ENCODE data around the gene LIME1.
A peak's percentile ranks its signal among the peaks of the same experiment; 100 is the strongest.

The LIME1 gene

DNA sequence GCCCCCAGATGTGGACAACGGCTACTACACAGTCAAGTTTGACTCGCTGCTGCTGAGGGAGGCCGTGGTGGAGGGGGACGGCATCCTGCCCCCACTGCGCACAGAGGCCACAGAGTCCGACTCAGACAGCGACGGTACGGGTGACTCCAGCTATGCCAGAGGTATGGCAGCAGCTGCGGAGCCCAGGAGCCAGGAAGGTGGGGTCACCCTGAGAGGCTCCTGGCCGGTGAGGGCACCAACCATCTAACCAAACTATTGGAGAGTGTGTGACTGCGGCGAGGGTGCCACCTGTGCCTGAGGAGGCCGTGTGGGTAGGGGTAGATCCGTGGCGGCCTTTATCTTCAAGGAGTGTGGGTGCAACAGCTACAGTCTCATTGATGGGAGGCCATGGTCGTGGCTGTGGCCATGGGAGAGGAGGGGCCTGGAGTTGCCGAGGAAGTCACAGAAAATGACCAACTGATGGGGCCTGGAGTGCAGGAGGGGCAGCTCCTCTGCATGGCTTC is 2.8 kb upstream of the LIME1 start:
- Histone ChIP-seq H3K4me1 (ENCODE audit: control insufficient read depth in 2 of 2, insufficient read depth in 2 of 2, low read length in 2 of 2) (peaks cover 23 to 27% of the 10 kb centered on the region in 2 donors), H3K27ac (ENCODE audit: low read depth in 2 of 2, low read length in 2 of 2) (no peak overlapping the region), H3K36me3 (ENCODE audit: control insufficient read depth in 2 of 2, insufficient read depth in 2 of 2, low read length in 2 of 2) (peaks cover 22% of the 10 kb centered on the region in 2 donors), H3K9ac (ENCODE audit: low read depth in 1 of 2, low read length in 2 of 2) (no peak overlapping the region), H3K4me3 (ENCODE audit: low read length in 2 of 2) (no peak overlapping the region), H3K27me3 (ENCODE audit: control insufficient read depth in 2 of 2, insufficient read depth in 2 of 2, low read length in 2 of 2) (no peaks in the 10 kb centered on the region), H3K9me3 (ENCODE audit: control insufficient read depth in 2 of 2, low read length in 2 of 2) (no peaks in the 10 kb centered on the region)

DNA sequence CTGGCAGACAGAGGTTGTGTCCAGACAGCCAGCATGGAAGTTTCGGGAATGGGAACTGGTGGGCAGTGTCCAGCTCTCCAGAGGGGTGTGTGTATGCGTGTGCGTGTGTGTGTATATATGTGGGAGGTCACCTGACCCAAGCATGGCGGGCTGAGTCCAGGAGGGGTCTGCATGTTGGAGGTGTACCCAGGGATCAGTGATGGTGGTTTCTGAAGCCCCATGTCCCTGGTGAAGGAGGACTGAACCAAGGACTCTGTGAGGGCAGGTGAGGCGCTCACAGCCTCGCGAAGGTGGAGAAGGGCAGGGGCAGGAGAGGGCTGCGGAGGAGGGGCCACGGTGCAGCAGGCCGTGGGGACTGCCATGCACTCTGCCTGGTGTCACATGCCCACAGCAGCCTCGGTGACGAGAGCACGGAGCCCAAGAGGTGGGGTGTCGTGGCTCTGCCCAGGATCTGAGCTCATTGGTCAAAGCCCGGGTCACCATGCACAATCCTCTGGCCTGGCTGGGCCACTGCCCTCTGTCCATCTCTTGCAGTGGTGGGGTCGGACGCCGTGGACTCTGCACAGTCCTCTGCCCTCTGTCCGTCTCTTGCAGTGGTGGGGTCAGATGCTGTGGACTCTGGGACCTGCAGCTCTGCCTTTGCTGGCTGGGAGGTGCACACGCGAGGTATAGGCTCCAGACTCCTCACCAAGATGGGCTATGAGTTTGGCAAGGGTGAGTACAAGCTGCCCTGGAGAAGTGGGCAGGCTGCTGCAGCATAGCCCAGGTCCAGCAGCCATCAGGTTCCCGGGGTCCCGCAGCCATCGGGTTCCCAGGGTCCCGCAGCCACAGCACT is 2.1 kb upstream of the LIME1 start:
- H3K27ac ChIP-seq (ENCODE audit: low read depth in 2 of 2, low read length in 2 of 2) = no peak overlapping the region
- H3K36me3 ChIP-seq (ENCODE audit: control insufficient read depth in 2 of 2, insufficient read depth in 2 of 2, low read length in 2 of 2) = peaks cover 22% of the 10 kb centered on the region in 2 donors
- no peak overlapping the region for H3K4me3 ChIP-seq (ENCODE audit: low read length in 2 of 2)
- no peaks in the 10 kb centered on the region for H3K9me3 ChIP-seq (ENCODE audit: control insufficient read depth in 2 of 2, low read length in 2 of 2)
- no peak overlapping the region for H3K9ac ChIP-seq (ENCODE audit: low read depth in 1 of 2, low read length in 2 of 2)
- no peaks in the 10 kb centered on the region for H3K27me3 ChIP-seq (ENCODE audit: control insufficient read depth in 2 of 2, insufficient read depth in 2 of 2, low read length in 2 of 2)
- peaks cover 24 to 31% of the 10 kb centered on the region in 2 donors for H3K4me1 ChIP-seq (ENCODE audit: control insufficient read depth in 2 of 2, insufficient read depth in 2 of 2, low read length in 2 of 2)

DNA sequence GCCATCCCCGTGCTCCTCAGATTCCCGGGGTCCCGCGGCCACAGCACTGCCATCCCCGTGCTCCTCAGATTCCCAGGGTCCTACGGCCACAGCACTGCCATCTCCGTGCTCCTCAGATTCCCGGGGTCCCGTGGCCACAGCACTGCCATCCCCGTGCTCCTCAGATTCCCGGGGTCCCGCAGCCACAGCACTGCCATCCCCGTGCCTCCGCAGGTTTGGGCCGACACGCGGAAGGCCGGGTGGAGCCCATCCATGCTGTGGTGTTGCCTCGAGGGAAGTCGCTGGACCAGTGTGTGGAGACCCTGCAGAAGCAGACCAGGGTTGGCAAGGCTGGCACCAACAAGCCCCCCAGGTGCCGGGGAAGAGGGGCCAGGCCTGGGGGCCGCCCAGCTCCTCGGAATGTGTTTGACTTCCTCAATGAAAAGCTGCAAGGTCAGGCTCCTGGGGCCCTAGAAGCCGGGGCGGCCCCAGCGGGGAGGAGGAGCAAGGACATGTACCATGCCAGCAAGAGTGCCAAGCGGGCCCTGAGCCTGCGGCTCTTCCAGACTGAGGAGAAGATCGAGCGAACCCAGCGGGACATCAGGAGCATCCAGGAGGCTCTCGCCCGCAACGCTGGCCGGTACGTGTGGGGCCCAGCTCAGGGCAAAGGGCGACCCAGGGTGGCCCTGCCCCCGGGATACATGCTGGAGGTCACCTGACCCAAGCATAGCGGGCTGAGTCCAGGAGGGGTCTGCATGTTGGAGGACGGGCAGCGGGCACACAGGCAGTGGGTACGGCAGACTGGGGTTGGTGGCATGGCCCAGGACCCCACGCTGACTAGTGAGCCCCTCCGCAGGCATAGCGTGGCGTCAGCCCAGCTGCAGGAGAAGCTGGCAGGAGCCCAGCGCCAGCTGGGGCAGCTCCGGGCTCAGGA is 1.3 kb upstream of the LIME1 start:
- H3K4me3 ChIP-seq (ENCODE audit: low read length in 2 of 2) = no peak overlapping the region
- H3K27me3 ChIP-seq (ENCODE audit: control insufficient read depth in 2 of 2, insufficient read depth in 2 of 2, low read length in 2 of 2) = no peaks in the 10 kb centered on the region
- no peaks in the 10 kb centered on the region for H3K9me3 ChIP-seq (ENCODE audit: control insufficient read depth in 2 of 2, low read length in 2 of 2)
- no peak overlapping the region for H3K9ac ChIP-seq (ENCODE audit: low read depth in 1 of 2, low read length in 2 of 2)
- H3K4me1 ChIP-seq (ENCODE audit: control insufficient read depth in 2 of 2, insufficient read depth in 2 of 2, low read length in 2 of 2) = peaks cover 24 to 31% of the 10 kb centered on the region in 2 donors
- H3K27ac ChIP-seq (ENCODE audit: low read depth in 2 of 2, low read length in 2 of 2) = peak overlapping the region in 1 of 2 donors; percentile 71
- H3K36me3 ChIP-seq (ENCODE audit: control insufficient read depth in 2 of 2, insufficient read depth in 2 of 2, low read length in 2 of 2) = peaks cover 18 to 22% of the 10 kb centered on the region in 2 donors

DNA sequence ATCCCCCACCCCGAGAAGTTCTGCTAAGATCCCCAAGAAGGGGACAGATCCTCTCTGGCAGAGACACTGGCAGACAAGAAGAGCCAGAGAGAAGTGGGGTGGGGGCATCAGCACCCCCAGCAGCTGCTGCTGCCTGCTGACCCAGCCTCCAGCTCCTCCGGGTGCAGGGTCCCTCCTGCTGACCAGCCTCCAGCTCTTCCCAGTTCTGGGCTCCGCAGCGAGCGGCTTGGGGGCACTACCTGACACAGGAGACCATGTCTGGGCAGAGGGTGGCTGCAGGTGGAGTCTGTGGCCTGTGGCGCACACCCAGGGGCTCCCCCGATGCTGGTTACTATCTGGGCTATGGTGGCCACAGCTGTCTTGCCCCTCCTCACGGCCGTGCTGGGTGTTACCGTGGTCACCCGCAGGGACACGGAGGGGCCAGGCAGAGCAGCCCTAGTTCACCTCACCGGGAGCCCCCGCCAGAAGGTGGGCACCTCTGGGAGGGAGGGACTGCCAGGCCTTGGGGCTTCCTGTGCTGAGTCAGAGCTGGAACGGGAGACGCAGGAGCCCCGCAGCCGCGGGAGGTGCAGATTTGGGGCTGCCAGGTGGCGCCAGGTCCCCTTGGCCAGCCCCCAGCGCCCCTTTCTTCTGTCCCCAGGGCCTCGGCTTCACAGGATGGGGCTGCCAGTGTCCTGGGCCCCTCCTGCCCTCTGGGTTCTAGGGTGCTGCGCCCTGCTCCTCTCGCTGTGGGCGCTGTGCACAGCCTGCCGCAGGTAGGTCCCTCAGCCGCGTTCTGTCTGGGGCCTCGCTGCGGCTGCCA is 630 bp downstream of the LIME1 start:
- H3K27me3 ChIP-seq (ENCODE audit: control insufficient read depth in 2 of 2, insufficient read depth in 2 of 2, low read length in 2 of 2) = no peaks in the 10 kb centered on the region
- peaks cover 17% of the 10 kb centered on the region in 2 donors for H3K36me3 ChIP-seq (ENCODE audit: control insufficient read depth in 2 of 2, insufficient read depth in 2 of 2, low read length in 2 of 2)
- H3K27ac ChIP-seq (ENCODE audit: low read depth in 2 of 2, low read length in 2 of 2) = peak overlapping the region; percentile 26 to 71
- peaks cover 37 to 39% of the 10 kb centered on the region in 2 donors for H3K4me1 ChIP-seq (ENCODE audit: control insufficient read depth in 2 of 2, insufficient read depth in 2 of 2, low read length in 2 of 2)
- no peaks in the 10 kb centered on the region for H3K9me3 ChIP-seq (ENCODE audit: control insufficient read depth in 2 of 2, low read length in 2 of 2)
- H3K9ac ChIP-seq (ENCODE audit: low read depth in 1 of 2, low read length in 2 of 2) = peak overlapping the region; percentile 41 to 68
- H3K4me3 ChIP-seq (ENCODE audit: low read length in 2 of 2) = peak overlapping the region; percentile 54 to 67

DNA sequence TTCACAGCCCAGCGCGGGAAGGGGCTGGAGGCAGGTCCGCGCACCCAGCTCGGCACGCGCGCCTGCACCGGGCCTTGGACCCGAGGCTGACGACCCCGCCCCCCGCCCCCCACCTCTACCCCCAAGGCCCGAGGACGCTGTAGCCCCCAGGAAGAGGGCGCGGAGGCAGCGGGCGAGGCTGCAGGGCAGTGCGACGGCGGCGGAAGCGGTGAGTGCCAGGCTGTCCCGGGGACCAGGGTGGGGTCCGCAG is 1.2 kb downstream of the LIME1 start:
- peaks cover 17% of the 10 kb centered on the region in 2 donors for H3K36me3 ChIP-seq (ENCODE audit: control insufficient read depth in 2 of 2, insufficient read depth in 2 of 2, low read length in 2 of 2)
- peak overlapping the region; percentile 54 to 67 for H3K4me3 ChIP-seq (ENCODE audit: low read length in 2 of 2)
- H3K4me1 ChIP-seq (ENCODE audit: control insufficient read depth in 2 of 2, insufficient read depth in 2 of 2, low read length in 2 of 2) = peaks cover 37 to 39% of the 10 kb centered on the region in 2 donors
- H3K9me3 ChIP-seq (ENCODE audit: control insufficient read depth in 2 of 2, low read length in 2 of 2) = no peaks in the 10 kb centered on the region
- H3K9ac ChIP-seq (ENCODE audit: low read depth in 1 of 2, low read length in 2 of 2) = no peak overlapping the region
- H3K27me3 ChIP-seq (ENCODE audit: control insufficient read depth in 2 of 2, insufficient read depth in 2 of 2, low read length in 2 of 2) = no peaks in the 10 kb centered on the region
- H3K27ac ChIP-seq (ENCODE audit: low read depth in 2 of 2, low read length in 2 of 2) = peak overlapping the region in 1 of 2 donors; percentile 71

DNA sequence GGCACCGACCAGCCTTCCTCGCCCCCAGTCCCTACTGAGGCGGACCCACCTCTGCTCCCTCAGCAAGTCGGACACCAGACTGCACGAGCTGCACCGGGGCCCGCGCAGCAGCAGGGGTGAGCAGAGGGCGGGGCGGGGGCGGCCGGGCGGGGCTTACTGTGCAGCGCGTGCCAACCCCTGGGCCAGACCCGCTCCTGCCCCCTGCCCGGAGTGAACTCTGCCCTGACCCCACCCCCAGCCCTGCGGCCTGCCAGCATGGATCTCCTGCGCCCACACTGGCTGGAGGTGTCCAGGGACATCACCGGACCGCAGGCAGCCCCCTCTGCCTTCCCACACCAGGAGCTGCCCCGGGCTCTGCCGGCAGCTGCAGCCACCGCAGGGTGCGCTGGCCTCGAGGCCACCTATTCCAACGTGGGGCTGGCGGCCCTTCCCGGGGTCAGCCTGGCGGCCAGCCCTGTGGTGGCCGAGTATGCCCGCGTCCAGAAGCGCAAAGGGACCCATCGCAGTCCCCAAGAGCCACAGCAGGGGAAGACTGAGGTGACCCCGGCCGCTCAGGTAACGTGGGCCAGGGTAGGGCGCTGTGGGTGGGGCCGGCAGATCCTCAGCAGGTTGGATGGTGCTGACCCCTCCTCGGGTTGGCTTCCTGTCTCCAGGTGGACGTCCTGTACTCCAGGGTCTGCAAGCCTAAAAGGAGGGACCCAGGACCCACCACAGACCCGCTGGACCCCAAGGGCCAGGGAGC is 1.7 kb downstream of the LIME1 start:
- Histone ChIP-seq H3K4me1 (ENCODE audit: control insufficient read depth in 2 of 2, insufficient read depth in 2 of 2, low read length in 2 of 2) (peaks cover 37 to 39% of the 10 kb centered on the region in 2 donors), H3K27ac (ENCODE audit: low read depth in 2 of 2, low read length in 2 of 2) (peak overlapping the region in 1 of 2 donors; percentile 80), H3K9ac (ENCODE audit: low read depth in 1 of 2, low read length in 2 of 2) (peak overlapping the region in 1 of 2 donors; percentile 64), H3K9me3 (ENCODE audit: control insufficient read depth in 2 of 2, low read length in 2 of 2) (no peaks in the 10 kb centered on the region), H3K27me3 (ENCODE audit: control insufficient read depth in 2 of 2, insufficient read depth in 2 of 2, low read length in 2 of 2) (no peaks in the 10 kb centered on the region), H3K36me3 (ENCODE audit: control insufficient read depth in 2 of 2, insufficient read depth in 2 of 2, low read length in 2 of 2) (peaks cover 13 to 17% of the 10 kb centered on the region in 2 donors), H3K4me3 (ENCODE audit: low read length in 2 of 2) (peak overlapping the region; percentile 56 to 67)

DNA sequence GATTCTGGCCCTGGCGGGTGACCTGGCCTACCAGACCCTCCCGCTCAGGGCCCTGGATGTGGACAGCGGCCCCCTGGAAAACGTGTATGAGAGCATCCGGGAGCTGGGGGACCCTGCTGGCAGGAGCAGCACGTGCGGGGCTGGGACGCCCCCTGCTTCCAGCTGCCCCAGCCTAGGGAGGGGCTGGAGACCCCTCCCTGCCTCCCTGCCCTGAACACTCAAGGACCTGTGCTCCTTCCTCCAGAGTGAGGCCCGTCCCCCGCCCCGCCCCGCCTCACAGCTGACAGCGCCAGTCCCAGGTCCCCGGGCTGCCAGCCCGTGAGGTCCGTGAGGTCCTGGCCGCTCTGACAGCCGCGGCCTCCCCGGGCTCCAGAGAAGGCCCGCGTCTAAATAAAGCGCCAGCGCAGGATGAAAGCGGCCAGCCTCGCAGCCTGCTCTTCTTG is 2.2 kb downstream of the LIME1 start:
- no peaks in the 10 kb centered on the region for H3K9me3 ChIP-seq (ENCODE audit: control insufficient read depth in 2 of 2, low read length in 2 of 2)
- no peaks in the 10 kb centered on the region for H3K27me3 ChIP-seq (ENCODE audit: control insufficient read depth in 2 of 2, insufficient read depth in 2 of 2, low read length in 2 of 2)
- H3K9ac ChIP-seq (ENCODE audit: low read depth in 1 of 2, low read length in 2 of 2) = peak overlapping the region in 1 of 2 donors; percentile 64
- H3K4me3 ChIP-seq (ENCODE audit: low read length in 2 of 2) = peak overlapping the region; percentile 56 to 67
- peak overlapping the region; percentile 64 to 80 for H3K27ac ChIP-seq (ENCODE audit: low read depth in 2 of 2, low read length in 2 of 2)
- peaks cover 8 to 17% of the 10 kb centered on the region in 2 donors for H3K36me3 ChIP-seq (ENCODE audit: control insufficient read depth in 2 of 2, insufficient read depth in 2 of 2, low read length in 2 of 2)
- H3K4me1 ChIP-seq (ENCODE audit: control insufficient read depth in 2 of 2, insufficient read depth in 2 of 2, low read length in 2 of 2) = peaks cover 37 to 39% of the 10 kb centered on the region in 2 donors

DNA sequence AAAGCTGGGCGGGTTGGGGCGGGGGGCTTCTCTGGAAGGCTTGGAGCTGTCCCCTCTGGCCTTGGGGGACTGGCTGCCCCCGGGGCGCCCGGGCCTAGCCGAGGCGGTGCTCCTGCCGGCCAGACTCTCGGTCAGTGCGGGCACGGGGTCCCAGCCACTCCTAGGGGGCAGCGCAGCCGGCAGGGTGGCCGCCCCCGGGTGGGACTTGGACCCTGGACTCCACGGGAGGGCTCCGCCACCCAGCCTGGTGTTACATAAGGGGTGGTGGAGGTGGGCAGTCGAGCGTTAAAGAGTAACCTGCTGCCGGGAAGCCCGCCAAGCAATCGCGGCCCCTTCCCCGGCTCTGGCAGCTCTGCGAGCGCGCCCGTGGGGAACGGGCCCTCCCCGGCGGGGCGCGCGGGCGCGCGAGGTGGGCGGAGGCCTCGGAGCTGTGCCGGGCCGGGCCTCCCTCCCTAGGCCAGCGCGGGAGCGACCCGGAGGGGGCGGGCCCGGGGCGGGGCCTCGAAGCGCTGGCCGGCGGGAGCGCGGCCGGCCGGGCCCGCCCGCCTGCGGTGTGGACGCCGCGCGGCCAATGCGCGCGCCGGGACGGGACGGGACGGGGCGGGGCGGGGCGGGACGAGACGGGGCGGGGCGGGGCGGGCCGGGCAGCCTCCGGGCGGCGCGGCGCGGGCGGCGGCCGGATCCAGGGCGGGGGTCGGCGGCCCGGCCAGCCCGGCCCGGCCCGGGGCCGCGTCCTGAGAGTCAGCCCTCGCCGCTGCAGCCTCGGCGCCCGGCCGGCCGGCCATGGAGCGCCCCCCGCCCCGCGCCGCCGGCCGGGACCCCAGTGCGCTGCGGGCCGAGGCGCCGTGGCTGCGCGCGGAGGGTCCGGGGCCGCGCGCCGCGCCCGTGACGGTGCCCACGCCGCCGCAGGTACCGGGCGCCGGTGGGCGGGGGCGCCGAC is 2.9 kb downstream of the LIME1 start, which contains the start of gene SLC2A4RG:
Gene SLC2A4RG (plus strand): TSS at position 647 of the 940 bp plus-strand sequence. CDS start 137 bp downstream, at position 784.
- Histone ChIP-seq H3K4me1 (ENCODE audit: control insufficient read depth in 2 of 2, insufficient read depth in 2 of 2, low read length in 2 of 2) (peaks cover 37 to 39% of the 10 kb centered on the region in 2 donors), H3K9me3 (ENCODE audit: control insufficient read depth in 2 of 2, low read length in 2 of 2) (no peaks in the 10 kb centered on the region), H3K9ac (ENCODE audit: low read depth in 1 of 2, low read length in 2 of 2) (peak within 1 kb of the TSS; percentile 56 to 78), H3K36me3 (ENCODE audit: control insufficient read depth in 2 of 2, insufficient read depth in 2 of 2, low read length in 2 of 2) (peaks cover 1 to 12% of the 10 kb centered on the region in 2 donors), H3K4me3 (ENCODE audit: low read length in 2 of 2) (peak within 1 kb of the TSS; percentile 69 to 75), H3K27me3 (ENCODE audit: control insufficient read depth in 2 of 2, insufficient read depth in 2 of 2, low read length in 2 of 2) (no peaks in the 10 kb centered on the region), H3K27ac (ENCODE audit: low read depth in 2 of 2, low read length in 2 of 2) (peak within 1 kb of the TSS; percentile 89 to 92)
